ENCODE data around the gene LUC7L3. TPM values are rescaled to one million over a fixed set of nuclear protein-coding genes. Genes with fewer than 3 reads are reported as not detected.
A peak's percentile ranks its signal among the peaks of the same experiment; 100 is the strongest.
"Not testable (repeated sequence)": the region's sequence is repeated elsewhere in the genome, so short reads cannot be mapped to it uniquely, and the experiment has no call there.

LUC7L3 gene
- 58.6 and 63.2 TPM in 2 replicates for total RNA-seq (2014; rRNA removed; shearing (Covaris generic))

- DNase-seq (ENCODE audit: low spot score), result peak; percentile 89
Observed at GRCh38 chr17:50719144-50719923, at the start of gene LUC7L3. LUC7L3 (plus strand) TSS chr17:50719603; CDS start chr17:50719733, 130 bp downstream.

- no peak for DNase-seq (ENCODE audit: low spot score)
Observed at GRCh38 chr17:50672071-50672470, 47.3 kb upstream of the LUC7L3 start.

GRCh38 chr17:50672831-50673551 is 46.4 kb upstream of the LUC7L3 start:
- peak; percentile 32 for DNase-seq (ENCODE audit: low spot score)

- DNase-seq (ENCODE audit: low spot score), result no peak
Observed at GRCh38 chr17:50675190-50675589, 44.2 kb upstream of the LUC7L3 start.

GRCh38 chr17:50675627-50676026 is 43.8 kb upstream of the LUC7L3 start:
- DNase-seq (ENCODE audit: low spot score), result no peak

GRCh38 chr17:50676065-50676975 is 43.1 kb upstream of the LUC7L3 start:
- DNase-seq (ENCODE audit: low spot score), result no peak

- no peak for DNase-seq (ENCODE audit: low spot score)
Observed at GRCh38 chr17:50677851-50678375, 41.5 kb upstream of the LUC7L3 start.

GRCh38 chr17:50679008-50679544 is 40.3 kb upstream of the LUC7L3 start:
- DNase-seq (ENCODE audit: low spot score), result no peak

- DNase-seq (ENCODE audit: low spot score), result no peak
Observed at GRCh38 chr17:50680126-50680525, 39.3 kb upstream of the LUC7L3 start.

- not testable (repeated sequence) for DNase-seq (ENCODE audit: low spot score)
Observed at GRCh38 chr17:50680543-50681262, 38.7 kb upstream of the LUC7L3 start.

GRCh38 chr17:50681263-50682200 is 37.9 kb upstream of the LUC7L3 start:
- DNase-seq (ENCODE audit: low spot score), result peak; percentile 78

- DNase-seq (ENCODE audit: low spot score), result no peak
Observed at GRCh38 chr17:50682441-50682840, 37.0 kb upstream of the LUC7L3 start.

- DNase-seq (ENCODE audit: low spot score), result no peak
Observed at GRCh38 chr17:50682938-50683337, 36.5 kb upstream of the LUC7L3 start.

- DNase-seq (ENCODE audit: low spot score), result no peak
Observed at GRCh38 chr17:50683434-50684287, 35.7 kb upstream of the LUC7L3 start.

GRCh38 chr17:50684288-50684611 is 35.2 kb upstream of the LUC7L3 start:
- DNase-seq (ENCODE audit: low spot score), result no peak

GRCh38 chr17:50684612-50685333 is 34.6 kb upstream of the LUC7L3 start:
- DNase-seq (ENCODE audit: low spot score), result no peak

GRCh38 chr17:50685334-50685665 is 34.1 kb upstream of the LUC7L3 start:
- no peak for DNase-seq (ENCODE audit: low spot score)
